ENCODE measurements around the gene RARS2. TPM values are rescaled to one million over a fixed set of nuclear protein-coding genes. Genes with fewer than 3 reads are reported as not detected.

The RARS2 gene
- total RNA-seq, 6 experiments from 2014 or later = 48.3 to 62.0 (median 58.3) TPM

DNA sequence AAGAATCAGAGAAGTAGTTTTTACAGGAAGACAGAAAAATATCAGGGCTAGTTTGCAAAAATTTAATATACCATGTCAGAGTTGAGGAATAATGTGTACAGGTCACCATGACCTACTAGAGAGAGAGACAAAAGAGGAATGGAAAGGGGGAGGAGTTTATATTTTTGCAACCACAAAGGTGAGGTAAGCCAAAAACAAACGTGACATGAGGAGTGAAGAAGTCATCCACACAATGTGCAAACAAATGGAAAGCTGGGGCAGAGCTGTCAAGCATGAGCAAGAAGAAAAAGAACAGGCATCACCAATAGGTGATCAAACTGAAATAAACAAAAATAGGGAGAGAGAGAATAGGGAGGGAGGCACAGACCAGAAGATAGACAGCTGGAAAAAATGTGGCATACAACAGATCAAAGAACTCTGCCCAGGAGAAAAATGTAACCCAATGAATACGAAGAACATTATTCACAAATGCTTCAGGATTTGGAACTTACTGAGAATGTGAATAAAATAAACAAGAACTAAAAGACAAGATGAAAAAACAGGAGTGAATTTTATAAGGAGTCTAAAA lies 15.5 kb downstream of the RARS2 start:
- no peaks in the 10 kb centered on the region; the same call in 1 of the 2 replicates for H3K27me3 Mint-ChIP-seq (ENCODE audit: insufficient read depth)
- H3K27ac Mint-ChIP-seq = peak overlapping the region; percentile 66
- H3K9me3 Mint-ChIP-seq = no peaks in the 10 kb centered on the region
- no peak for DNase-seq
- peaks cover 46% of the 10 kb centered on the region for H3K36me3 Mint-ChIP-seq (ENCODE audit: low read depth)
- H3K4me1 Mint-ChIP-seq (ENCODE audit: low read depth) = peaks cover 78% of the 10 kb centered on the region
- peak overlapping the region; percentile 6 for H3K4me3 Mint-ChIP-seq
- TF ChIP-seq CTCF (IDR thresholded peaks at IDR 0.05) = no peak

GRCh38 chr6:87573307-87574024 lies 16.3 kb downstream of the RARS2 start:
- DNase-seq = no peak
- H3K4me1 Mint-ChIP-seq (ENCODE audit: low read depth) = peaks cover 69% of the 10 kb centered on the region
- no peaks in the 10 kb centered on the region for H3K9me3 Mint-ChIP-seq
- TF ChIP-seq CTCF (IDR thresholded peaks at IDR 0.05) = no peak
- H3K36me3 Mint-ChIP-seq (ENCODE audit: low read depth) = peaks cover 44% of the 10 kb centered on the region
- H3K27ac Mint-ChIP-seq = peak overlapping the region; percentile 44; the same call in 1 of the 2 replicates
- no peaks in the 10 kb centered on the region; the same call in 1 of the 2 replicates for H3K27me3 Mint-ChIP-seq (ENCODE audit: insufficient read depth)
- no peak overlapping the region for H3K4me3 Mint-ChIP-seq

DNA sequence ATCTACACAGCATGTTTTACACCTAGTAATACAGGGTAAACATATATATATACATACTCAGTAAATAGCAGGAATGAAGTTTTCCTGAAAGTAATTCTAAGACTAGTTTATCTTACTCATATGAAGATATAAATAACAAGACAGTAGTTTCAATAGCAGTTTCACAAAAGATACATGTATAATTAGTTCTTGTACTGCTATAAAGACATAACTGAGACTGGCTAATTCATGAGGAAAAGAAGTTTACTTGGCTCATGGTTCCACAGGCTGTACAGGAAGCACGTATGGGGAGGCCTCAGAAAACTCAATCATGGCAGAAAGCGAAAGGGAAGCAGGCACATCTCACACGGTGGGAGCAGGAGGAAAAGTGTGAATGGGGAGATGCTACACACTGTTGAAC lies 16.9 kb downstream of the RARS2 start:
- Mint-ChIP-seq H3K9me3 (no peaks in the 10 kb centered on the region), H3K4me1 (ENCODE audit: low read depth) (peaks cover 63% of the 10 kb centered on the region), H3K4me3 (no peak overlapping the region), H3K36me3 (ENCODE audit: low read depth) (peaks cover 45% of the 10 kb centered on the region), H3K27me3 (ENCODE audit: insufficient read depth) (no peaks in the 10 kb centered on the region; the same call in 1 of the 2 replicates), H3K27ac (peak overlapping the region; percentile 44)
- DNase-seq = no peak
- no peak for TF ChIP-seq CTCF (IDR thresholded peaks at IDR 0.05)

DNA sequence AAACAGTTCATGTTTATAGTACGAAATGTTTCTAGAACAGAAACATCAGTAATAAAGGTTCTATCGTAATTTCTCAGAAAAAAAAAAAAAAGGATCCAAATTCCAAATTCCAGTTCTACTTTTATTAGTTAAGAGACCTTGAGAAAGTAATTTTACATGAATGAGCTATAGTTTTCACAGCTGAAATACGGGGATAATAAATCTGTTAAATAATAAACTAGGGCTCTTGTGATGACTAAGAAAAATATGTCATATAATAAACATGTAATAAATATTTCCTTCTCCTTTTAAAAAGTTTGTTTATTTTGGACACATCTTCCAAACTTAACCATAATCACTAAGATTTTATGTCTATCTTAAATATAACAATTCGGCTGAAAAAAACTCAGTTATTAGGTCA lies 17.8 kb downstream of the RARS2 start:
- no peak overlapping the region for H3K4me3 Mint-ChIP-seq
- H3K4me1 Mint-ChIP-seq (ENCODE audit: low read depth) = peaks cover 55% of the 10 kb centered on the region
- no peak for DNase-seq
- no peaks in the 10 kb centered on the region; the same call in 1 of the 2 replicates for H3K27me3 Mint-ChIP-seq (ENCODE audit: insufficient read depth)
- H3K9me3 Mint-ChIP-seq = no peaks in the 10 kb centered on the region
- TF ChIP-seq CTCF (IDR thresholded peaks at IDR 0.05) = no peak
- peak overlapping the region; percentile 23; the same call in 1 of the 2 replicates for H3K27ac Mint-ChIP-seq
- H3K36me3 Mint-ChIP-seq (ENCODE audit: low read depth) = peaks cover 41% of the 10 kb centered on the region

GRCh38 chr6:87561017-87561416 lies 28.8 kb downstream of the RARS2 start:
- Mint-ChIP-seq H3K36me3 (ENCODE audit: low read depth) (peaks cover 36% of the 10 kb centered on the region), H3K9me3 (no peaks in the 10 kb centered on the region), H3K4me3 (no peak overlapping the region), H3K4me1 (ENCODE audit: low read depth) (peaks cover 21% of the 10 kb centered on the region), H3K27ac (no peak overlapping the region), H3K27me3 (ENCODE audit: insufficient read depth) (no peaks in the 10 kb centered on the region)
- TF ChIP-seq CTCF (IDR thresholded peaks at IDR 0.05) = no peak
- no peak for DNase-seq
